Transverse colon (tissue), 4 donors: Measurements from ENCODE around the gene GATAD1. TPM values are rescaled to one million over a fixed set of nuclear protein-coding genes. Genes with fewer than 3 reads are reported as not detected.

Source experiments
- DNase-seq: peaks from one replicate; pipeline ENCODE4 v3.0.0-alpha.2; 2019
- H3K27ac ChIP-seq, 4 donors: fragments of 200-600 bp; sonication (generic); 2 replicates each; pipeline ENCODE4 v1.5.1; 2016 to 2018; ENCODE audit warnings: inconsistent platforms in 4 of 4
- H3K27me3 ChIP-seq: fragments of 200-600 bp; sonication (generic); 2 replicates; pipeline ENCODE4 v1.5.1; 2017; ENCODE audit warnings: inconsistent platforms
- H3K36me3 ChIP-seq, 4 donors: fragments of 200-600 bp; sonication (generic); 2 replicates each; pipeline ENCODE4 v1.5.1; 2017 to 2019; ENCODE audit warnings: inconsistent platforms in 4 of 4
- H3K4me1 ChIP-seq, 4 donors: fragments of 200-600 bp; sonication (generic); 2 replicates each; pipeline ENCODE4 v1.5.1; 2017 to 2020; ENCODE audit warnings: inconsistent platforms in 4 of 4
- H3K4me3 ChIP-seq, 4 donors: fragments of 200-600 bp; sonication (generic); 1 replicate in 1 of 4; 2 replicates in 3 of 4; pipeline versions ENCODE4 v1.5.1 to v1.6.1; 2017 to 2019; ENCODE audit warnings: inconsistent platforms in 4 of 4
- H3K9me3 ChIP-seq, 2 donors: fragments of 200-600 bp; sonication (generic); 2 replicates each; pipeline ENCODE4 v1.5.1; 2017 to 2019; ENCODE audit warnings: inconsistent platforms in 2 of 2
- EP300 ChIP-seq: sonication (generic); formaldehyde crosslinking; IDR thresholded peaks from one replicate; pipeline ENCODE4 v1.6.1; 2017; ENCODE audit warnings: antibody characterized with exemption, low read depth
- POLR2A ChIP-seq: fragments of 450-650 bp; IDR thresholded peaks from one replicate; pipeline ENCODE4 v1.6.1; 2016; ENCODE audit warnings: antibody characterized with exemption, mild to moderate bottlenecking, moderate library complexity
- POLR2AphosphoS5 ChIP-seq, 3 donors: sonication (generic); formaldehyde crosslinking; IDR thresholded peaks; one replicate each; pipeline ENCODE4 v1.6.1; 2016; ENCODE audit warnings: antibody characterized with exemption in 3 of 3
- WGBS, 2 donors: methylation state at CpG; one replicate each; pipeline ENCODE4 v1.1.5; 2018; ENCODE audit warnings: low coverage in 1 of 2; 5-methylcytosine and 5-hydroxymethylcytosine counted together
- in situ Hi-C, 4 donors: fragments of 200-750 bp; cut with MboI; loops; one replicate each; pipeline versions ENCODE4 v1.15.0 to v1.15.1; 2017; ENCODE audit warnings: low sequenced_read_pairs in 3 of 4, low pct_ligation_motif_present in 1 of 4, low pct_unique_long_range_greater_than_20kb in 1 of 4
- intact Hi-C: fragments of 100-400 bp; cut with DNase I; formaldehyde crosslinking; loops from one replicate; pipeline ENCODE4 v1.15.1; 2023; ENCODE audit warnings: low total_unique reads
- total RNA-seq, 4 donors: library from RNA; depleted of rRNA; stranded (reverse); fragments of >200 nt; gene quantifications; one replicate each; pipeline ENCODE4 v1.1.0, GENCODE V29; 2016
- TF ChIP-seq, protein P1 (sequence below), 5 experiments: fragments of 200-600 bp in 3 of 5; fragments of 450-650 bp in 2 of 5; sonication (generic) in 3 of 5; IDR thresholded peaks; 1 replicate in 2 of 5; 2 replicates in 3 of 5; pipeline ENCODE4 v1.5.1; 2016 to 2017; ENCODE audit warnings: antibody characterized with exemption in 5 of 5, inconsistent platforms in 3 of 5, mild to moderate bottlenecking in 2 of 5, moderate library complexity in 1 of 5

Gene GATAD1
- total RNA-seq, 4 donors from 2014 or later: 18.9 to 57.0 (median 41.7) TPM

- DNase-seq: no peak
- intact Hi-C loops (no loop called here), in situ Hi-C loops (no loop called here)
- no peak overlapping the region for H3K4me3 ChIP-seq
- H3K27ac ChIP-seq: no peak overlapping the region
- 91 to 94% methylated on average over 2 of the region's 2 CpGs for WGBS, 2 donors
- H3K4me1 ChIP-seq: no peaks in the 10 kb centered on the region
- peaks cover 0 to 72% (median 15%) of the 10 kb centered on the region in 4 donors for H3K36me3 ChIP-seq
- no peaks in the 10 kb centered on the region for H3K9me3 ChIP-seq
- no peaks in the 10 kb centered on the region for H3K27me3 ChIP-seq
- TF ChIP-seq POLR2A (no peak), POLR2AphosphoS5 (IDR thresholded peaks at IDR 0.05) (no peak), EP300 (no peak)
- TF ChIP-seq, protein P1, sequence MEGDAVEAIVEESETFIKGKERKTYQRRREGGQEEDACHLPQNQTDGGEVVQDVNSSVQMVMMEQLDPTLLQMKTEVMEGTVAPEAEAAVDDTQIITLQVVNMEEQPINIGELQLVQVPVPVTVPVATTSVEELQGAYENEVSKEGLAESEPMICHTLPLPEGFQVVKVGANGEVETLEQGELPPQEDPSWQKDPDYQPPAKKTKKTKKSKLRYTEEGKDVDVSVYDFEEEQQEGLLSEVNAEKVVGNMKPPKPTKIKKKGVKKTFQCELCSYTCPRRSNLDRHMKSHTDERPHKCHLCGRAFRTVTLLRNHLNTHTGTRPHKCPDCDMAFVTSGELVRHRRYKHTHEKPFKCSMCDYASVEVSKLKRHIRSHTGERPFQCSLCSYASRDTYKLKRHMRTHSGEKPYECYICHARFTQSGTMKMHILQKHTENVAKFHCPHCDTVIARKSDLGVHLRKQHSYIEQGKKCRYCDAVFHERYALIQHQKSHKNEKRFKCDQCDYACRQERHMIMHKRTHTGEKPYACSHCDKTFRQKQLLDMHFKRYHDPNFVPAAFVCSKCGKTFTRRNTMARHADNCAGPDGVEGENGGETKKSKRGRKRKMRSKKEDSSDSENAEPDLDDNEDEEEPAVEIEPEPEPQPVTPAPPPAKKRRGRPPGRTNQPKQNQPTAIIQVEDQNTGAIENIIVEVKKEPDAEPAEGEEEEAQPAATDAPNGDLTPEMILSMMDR (IDR thresholded peaks at IDR 0.05): no peak
Observed at GRCh38 chr7:92496876-92497275, 49.6 kb downstream of the GATAD1 start.

GRCh38 chr7:92498557-92498956, 51.3 kb downstream of the GATAD1 start:
- in situ Hi-C loops (no loop called here), intact Hi-C loops (no loop called here)
- WGBS, 2 donors: 82 to 94% methylated on average over 2 of the region's 2 CpGs
- no peaks in the 10 kb centered on the region for H3K27me3 ChIP-seq
- no peak overlapping the region for H3K4me3 ChIP-seq
- H3K36me3 ChIP-seq: peaks cover 0 to 67% (median 7%) of the 10 kb centered on the region in 4 donors
- no peak overlapping the region for H3K27ac ChIP-seq
- no peak for DNase-seq
- no peak for TF ChIP-seq POLR2AphosphoS5 (IDR thresholded peaks at IDR 0.05)
- no peak for TF ChIP-seq POLR2A
- no peak for TF ChIP-seq EP300
- TF ChIP-seq, protein P1 (IDR thresholded peaks at IDR 0.05): no peak
- H3K4me1 ChIP-seq: no peaks in the 10 kb centered on the region
- no peaks in the 10 kb centered on the region for H3K9me3 ChIP-seq

DNA sequence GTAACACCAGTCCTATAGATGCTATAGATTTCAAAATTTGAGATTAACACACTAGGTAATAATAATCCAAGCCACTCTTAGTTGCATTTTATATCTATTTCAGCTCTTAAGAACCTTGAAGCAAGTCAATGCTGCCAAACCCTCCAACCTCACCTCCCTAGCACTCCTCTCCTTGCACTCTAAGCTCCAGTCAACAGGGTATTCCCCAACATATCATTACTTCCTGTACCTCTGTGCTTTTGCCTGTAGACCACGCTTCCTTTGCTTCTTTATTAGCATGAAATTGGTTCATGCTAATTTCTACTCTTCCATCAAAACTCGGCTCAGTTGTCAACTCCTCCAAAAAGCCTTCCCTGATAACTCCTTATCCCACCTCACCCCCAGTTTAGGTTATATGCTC, 56.5 kb downstream of the GATAD1 start:
- no peak for DNase-seq
- Histone ChIP-seq H3K9me3 (no peaks in the 10 kb centered on the region), H3K27ac (no peak overlapping the region), H3K4me1 (no peaks in the 10 kb centered on the region), H3K4me3 (no peak overlapping the region), H3K36me3 (peaks cover 0 to 51% (median 9%) of the 10 kb centered on the region in 4 donors), H3K27me3 (no peaks in the 10 kb centered on the region)
- intact Hi-C loops (no loop called here), in situ Hi-C loops (no loop called here)
- WGBS, 2 donors: 87 to 90% methylated on average over 2 of the region's 2 CpGs
- no peak for TF ChIP-seq POLR2AphosphoS5 (IDR thresholded peaks at IDR 0.05)
- no peak for TF ChIP-seq POLR2A
- TF ChIP-seq, protein P1 (IDR thresholded peaks at IDR 0.05): no peak
- no peak for TF ChIP-seq EP300

DNA sequence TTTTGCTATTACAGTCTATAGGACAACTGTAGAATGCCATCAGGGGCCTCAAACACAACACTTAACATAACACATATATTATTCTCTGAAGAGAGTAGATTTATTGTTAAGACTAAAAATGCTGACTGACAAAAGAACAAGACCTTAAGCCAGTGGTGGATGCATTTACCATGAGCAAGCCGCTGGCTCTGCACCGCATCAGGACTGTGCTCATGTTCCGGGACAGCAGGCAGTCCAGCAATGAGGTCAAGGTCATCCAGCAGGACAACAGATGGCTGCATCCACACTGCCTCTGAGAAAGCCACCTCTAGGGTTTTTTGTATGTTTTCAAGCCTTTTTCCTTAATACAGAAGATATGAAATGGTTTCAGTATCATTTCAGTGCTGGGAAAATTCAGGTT, 57.3 kb downstream of the GATAD1 start:
- no peak for DNase-seq
- Histone ChIP-seq H3K27ac (no peak overlapping the region), H3K9me3 (no peaks in the 10 kb centered on the region), H3K36me3 (peaks cover 0 to 47% (median 9%) of the 10 kb centered on the region in 4 donors), H3K4me3 (no peak overlapping the region), H3K4me1 (no peaks in the 10 kb centered on the region), H3K27me3 (no peaks in the 10 kb centered on the region)
- 94 to 100% methylated on average over 2 to 3 of the region's 3 CpGs for WGBS, 2 donors
- in situ Hi-C loops: no loop called here
- TF ChIP-seq, protein P1 (IDR thresholded peaks at IDR 0.05): no peak
- no peak for TF ChIP-seq POLR2AphosphoS5 (IDR thresholded peaks at IDR 0.05)
- TF ChIP-seq EP300: no peak
- TF ChIP-seq POLR2A: no peak
- intact Hi-C loops: no loop called here
